ENCODE data around the gene MAP2. TPM values are rescaled to one million over a fixed set of nuclear protein-coding genes. Genes with fewer than 3 reads are reported as not detected.

The MAP2 gene
- total and polyA plus RNA-seq, 10 of the 15 experiments (the other 5 are each of a cell fraction or from before 2014, with no cell fraction given) = 0.01 TPM; not detected in 9

- no peaks in the 10 kb centered on the region for H3K4me1 ChIP-seq (ENCODE audit: control insufficient read depth, insufficient read depth, low read length)
- in situ Hi-C loops (cut with MboI) = no loop called here
- H3K27ac ChIP-seq (ENCODE audit: control insufficient read depth, insufficient read depth) = no peak overlapping the region
- CTCF ChIA-PET = no interaction called here
- ATAC-seq (no peak), DNase-seq (ENCODE audit: low read depth, low spot score) (no peak), FAIRE-seq (no peak)
- intact Hi-C loops (cut with micrococcal nuclease; ENCODE audit: unreplicated experiment) = no loop called here
- H2AFZ ChIP-seq (ENCODE audit: control insufficient read depth, low read depth, low read length) = no peak overlapping the region
- RAD21 ChIA-PET (ENCODE audit: unreplicated experiment) = no interaction called here
- POLR2A ChIA-PET = no interaction called here
- SMC1A ChIA-PET (ENCODE audit: uncharacterized antibody, unreplicated experiment) = no interaction called here
- H3K9me3 ChIP-seq (replicated peaks; ENCODE audit: control insufficient read depth, insufficient read depth, low read length) = no peaks in the 10 kb centered on the region
- 48% methylated on average over 1 of the region's 1 CpG for WGBS (ENCODE audit: insufficient coverage, insufficient replicate concordance, low lambda C conversion rate, missing lambda C conversion rate)
- no peaks in the 10 kb centered on the region for H3K27me3 ChIP-seq (replicated peaks in 1 of 2; ENCODE audit: control insufficient read depth in 2 of 2, insufficient read depth in 2 of 2, low read length in 1 of 2)
- H4K20me1 ChIP-seq (ENCODE audit: control insufficient read depth, insufficient read depth) = no peaks in the 10 kb centered on the region
- no peak overlapping the region for H3K4me3 ChIP-seq
- H3K4me2 ChIP-seq (ENCODE audit: control insufficient read depth, insufficient read depth) = no peak overlapping the region
- TF ChIP-seq CUX1 (IDR thresholded peaks at IDR 0.05; ENCODE audit: insufficient replicate concordance, low read depth, low read length) = no peak
- TF ChIP-seq MXI1 (IDR thresholded peaks at IDR 0.05; ENCODE audit: low read depth, low read length) = no peak
- no peak for TF ChIP-seq KAT2A (conservative IDR thresholded peaks at IDR 0.05; ENCODE audit: control insufficient read depth, low read depth, low read length)
- no peak for TF ChIP-seq SMAD5 (IDR thresholded peaks at IDR 0.05; ENCODE audit: low read depth)
- TF ChIP-seq PML (IDR thresholded peaks at IDR 0.05; ENCODE audit: low read length) = no peak
- no peaks in the 10 kb centered on the region for H3K36me3 ChIP-seq (ENCODE audit: control insufficient read depth in 2 of 2, insufficient read depth in 2 of 2, low read length in 1 of 2)
- no peak overlapping the region for H3K9ac ChIP-seq (ENCODE audit: control insufficient read depth, insufficient read depth, low read length)
- H3K79me2 ChIP-seq (ENCODE audit: control insufficient read depth, insufficient read depth, low read length) = no peaks in the 10 kb centered on the region
- BruUV-seq (replicated peaks) = no TSS peak
Observed at GRCh38 chr2:209411296-209411695, 12.6 kb upstream of the MAP2 start.

Data from GM12878 (cell line).